Keratinocyte (primary cell): ENCODE data around the gene TENM4. TPM values are rescaled to one million over a fixed set of nuclear protein-coding genes. Genes with fewer than 3 reads are reported as not detected.
A peak's percentile ranks its signal among the peaks of the same experiment; 100 is the strongest.

Experiments used
- DNase-seq: peaks from one replicate; pipeline ENCODE4 v3.0.0-alpha.2; 2011; ENCODE audit warnings: low read depth, missing footprints, low spot score
- FAIRE-seq: peaks from 2 replicates; lab custom pipeline; 2011; peaks lifted over from hg19 to GRCh38; lab: Jason Lieb, UNC
- H2AFZ ChIP-seq: 2 replicates; pipeline ENCODE4 v1.6.0; 2012; ENCODE audit warnings: low read length, control low read depth, inconsistent platforms; ENCODE audit not compliant: control insufficient read depth
- H3K27ac ChIP-seq: 2 replicates; pipeline ENCODE4 v1.5.1; 2011; ENCODE audit warnings: low read length; ENCODE audit not compliant: control insufficient read depth, insufficient read depth
- H3K27me3 ChIP-seq: 3 replicates; pipeline ENCODE4 v1.6.0; 2011; ENCODE audit warnings: low read length; ENCODE audit not compliant: control insufficient read depth, insufficient read depth; ENCODE audit errors: extremely low read depth
- H3K36me3 ChIP-seq, 2 experiments: 2 replicates in 1 of 2; 3 replicates in 1 of 2; pipeline ENCODE4 v1.5.1; 2011; ENCODE audit warnings: low read length in 2 of 2, mild to moderate bottlenecking in 1 of 2; ENCODE audit not compliant: control insufficient read depth in 2 of 2, insufficient read depth in 2 of 2; ENCODE audit errors: extremely low read depth in 1 of 2
- H3K4me1 ChIP-seq: 3 replicates; pipeline ENCODE4 v1.5.1; 2011; ENCODE audit warnings: low read length; ENCODE audit not compliant: control insufficient read depth, insufficient read depth; ENCODE audit errors: extremely low read depth
- H3K4me2 ChIP-seq: 3 replicates; pipeline ENCODE4 v1.6.0; 2011; ENCODE audit warnings: low read depth, low read length; ENCODE audit not compliant: control insufficient read depth, insufficient read depth; ENCODE audit errors: extremely low read depth
- H3K4me3 ChIP-seq, 3 experiments: fragments of 200-600 bp in 1 of 3; sonication (generic) in 1 of 3; 2 replicates in 2 of 3; 3 replicates in 1 of 3; pipeline ENCODE4 v1.5.1; 2011 to 2016; ENCODE audit warnings: low read length in 3 of 3, mild to moderate bottlenecking in 3 of 3, control low read depth in 2 of 3, inconsistent platforms in 1 of 3, low read depth in 1 of 3, mixed read lengths in 1 of 3, mixed run types in 1 of 3, moderate library complexity in 1 of 3; ENCODE audit not compliant: control insufficient read depth in 2 of 3, insufficient read depth in 2 of 3; ENCODE audit errors: extremely low read depth in 1 of 3
- H3K79me2 ChIP-seq: 2 replicates; pipeline ENCODE4 v1.6.0; 2012; ENCODE audit warnings: low read length; ENCODE audit not compliant: control insufficient read depth, insufficient read depth
- H3K9ac ChIP-seq: 3 replicates; pipeline ENCODE4 v1.6.0; 2011; ENCODE audit warnings: low read length; ENCODE audit not compliant: control insufficient read depth, insufficient read depth; ENCODE audit errors: extremely low read depth
- H3K9me1 ChIP-seq: 3 replicates; pipeline ENCODE4 v1.6.0; 2011; ENCODE audit warnings: low read length; ENCODE audit not compliant: control insufficient read depth, insufficient read depth; ENCODE audit errors: extremely low read depth
- H3K9me3 ChIP-seq: 2 replicates; pipeline ENCODE4 v1.5.1; 2012; ENCODE audit warnings: low read depth, low read length; ENCODE audit not compliant: control insufficient read depth
- H4K20me1 ChIP-seq: 3 replicates; pipeline ENCODE4 v1.6.0; 2011; ENCODE audit warnings: low read length; ENCODE audit not compliant: control insufficient read depth, insufficient read depth; ENCODE audit errors: extremely low read depth
- EZH2 ChIP-seq: IDR thresholded peaks from one replicate; pipeline ENCODE4 v1.6.1; 2012; ENCODE audit warnings: inconsistent platforms, mild to moderate bottlenecking, low read length, moderate library complexity
- dilution Hi-C: fragments of 300-500 bp; cut with MboI; formaldehyde crosslinking; loops from one replicate; pipeline ENCODE4 v1.7.0; 2020; ENCODE audit warnings: low sequenced_read_pairs; ENCODE audit not compliant: extremely low pct_ligation_motif_present
- polyA plus RNA-seq, 5 experiments: library from polyadenylated mRNA; depleted of rRNA in 3 of 5; stranded (reverse) in 3 of 5; stranded (forward) in 1 of 5; unstranded in 1 of 5; fragments of >200 nt; gene quantifications; 1 replicate in 1 of 5; 2 replicates in 3 of 5; 3 replicates in 1 of 5; pipeline versions ENCODE4 v1.2.1 to v1.2.3, GENCODE V29; 2011 to 2012; ENCODE audit warnings: missing spikeins in 2 of 5, low read depth in 1 of 5, low replicate concordance in 1 of 5
- TF ChIP-seq, protein P1 (sequence below), 3 experiments: IDR thresholded peaks in 1 of 3; conservative IDR thresholded peaks in 1 of 3; optimal IDR thresholded peaks in 1 of 3; 2 replicates in 2 of 3; 3 replicates in 1 of 3; pipeline versions ENCODE3 to v1.5.1; 2011; ENCODE audit warnings: low read length in 3 of 3, mild to moderate bottlenecking in 3 of 3, moderate library complexity in 2 of 3, control low read depth in 1 of 3, inconsistent platforms in 1 of 3; ENCODE audit not compliant: insufficient read depth in 2 of 3; ENCODE audit errors: extremely low read depth in 1 of 3

Gene TENM4
- polyA plus RNA-seq, 1 donor (not counting 4 experiments of a cell fraction or from before 2014, with no cell fraction given), result 3.5 TPM

DNA sequence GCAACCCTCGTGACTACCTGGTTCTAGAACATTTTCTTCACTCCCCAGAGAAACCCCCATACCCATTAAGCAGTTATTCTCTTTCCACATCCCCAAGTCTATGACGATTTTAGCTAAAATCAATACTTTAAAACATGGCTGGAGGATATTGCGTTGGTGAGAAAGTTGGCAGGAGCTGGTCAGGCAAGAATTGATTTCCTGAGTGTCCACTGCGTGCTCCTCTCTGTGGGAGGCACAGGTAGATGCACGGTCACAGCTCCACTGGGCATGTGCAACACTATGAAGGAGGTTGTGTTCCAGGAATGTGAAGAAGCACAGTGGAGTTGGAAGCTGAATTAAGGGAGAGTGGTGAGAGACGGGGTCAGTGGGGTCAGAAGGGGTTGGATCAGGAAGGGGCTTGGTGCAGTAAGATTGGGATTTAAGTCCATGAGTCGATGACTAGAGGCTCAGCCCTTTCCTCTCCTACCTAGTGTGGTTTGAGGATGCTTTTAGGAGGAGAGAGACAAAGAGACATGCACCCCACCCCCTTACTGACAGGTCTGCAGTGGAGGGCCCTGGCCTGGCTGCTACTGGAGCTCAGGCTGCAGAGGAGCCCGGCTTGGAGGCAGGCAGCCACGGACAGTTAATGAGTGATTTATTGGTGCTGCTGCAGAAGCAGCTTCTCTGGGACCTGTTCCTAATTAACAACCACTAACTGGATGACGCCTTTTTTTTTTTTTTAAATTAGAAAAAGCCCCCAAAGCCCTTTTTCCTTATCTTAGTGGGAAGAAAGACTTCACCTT is 395.6 kb downstream of the TENM4 start:
- dilution Hi-C loops, result no loop called here
- Histone ChIP-seq H3K4me2 (peak overlapping the region; percentile 26), H3K27me3 (no peaks in the 10 kb centered on the region), H3K9me1 (no peaks in the 10 kb centered on the region), H4K20me1 (no peaks in the 10 kb centered on the region), H3K36me3 (no peaks in the 10 kb centered on the region), H3K9ac (no peak overlapping the region), H2AFZ (no peak overlapping the region), H3K79me2 (no peaks in the 10 kb centered on the region), H3K9me3 (no peaks in the 10 kb centered on the region), H3K27ac (no peak overlapping the region), H3K4me3 (no peak overlapping the region), H3K4me1 (peaks cover 40% of the 10 kb centered on the region)
- DNase-seq (no peak), FAIRE-seq (no peak)
- TF ChIP-seq EZH2, result no peak
- TF ChIP-seq, protein P1, sequence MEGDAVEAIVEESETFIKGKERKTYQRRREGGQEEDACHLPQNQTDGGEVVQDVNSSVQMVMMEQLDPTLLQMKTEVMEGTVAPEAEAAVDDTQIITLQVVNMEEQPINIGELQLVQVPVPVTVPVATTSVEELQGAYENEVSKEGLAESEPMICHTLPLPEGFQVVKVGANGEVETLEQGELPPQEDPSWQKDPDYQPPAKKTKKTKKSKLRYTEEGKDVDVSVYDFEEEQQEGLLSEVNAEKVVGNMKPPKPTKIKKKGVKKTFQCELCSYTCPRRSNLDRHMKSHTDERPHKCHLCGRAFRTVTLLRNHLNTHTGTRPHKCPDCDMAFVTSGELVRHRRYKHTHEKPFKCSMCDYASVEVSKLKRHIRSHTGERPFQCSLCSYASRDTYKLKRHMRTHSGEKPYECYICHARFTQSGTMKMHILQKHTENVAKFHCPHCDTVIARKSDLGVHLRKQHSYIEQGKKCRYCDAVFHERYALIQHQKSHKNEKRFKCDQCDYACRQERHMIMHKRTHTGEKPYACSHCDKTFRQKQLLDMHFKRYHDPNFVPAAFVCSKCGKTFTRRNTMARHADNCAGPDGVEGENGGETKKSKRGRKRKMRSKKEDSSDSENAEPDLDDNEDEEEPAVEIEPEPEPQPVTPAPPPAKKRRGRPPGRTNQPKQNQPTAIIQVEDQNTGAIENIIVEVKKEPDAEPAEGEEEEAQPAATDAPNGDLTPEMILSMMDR (optimal IDR thresholded peaks at IDR 0.05 in 1 of 3, IDR thresholded peaks at IDR 0.05 in 1 of 3, conservative IDR thresholded peaks at IDR 0.05 in 1 of 3; ENCODE audit: extremely low read depth in 1 of 3, insufficient read depth in 2 of 3, low read length in 3 of 3), result no peak

DNA sequence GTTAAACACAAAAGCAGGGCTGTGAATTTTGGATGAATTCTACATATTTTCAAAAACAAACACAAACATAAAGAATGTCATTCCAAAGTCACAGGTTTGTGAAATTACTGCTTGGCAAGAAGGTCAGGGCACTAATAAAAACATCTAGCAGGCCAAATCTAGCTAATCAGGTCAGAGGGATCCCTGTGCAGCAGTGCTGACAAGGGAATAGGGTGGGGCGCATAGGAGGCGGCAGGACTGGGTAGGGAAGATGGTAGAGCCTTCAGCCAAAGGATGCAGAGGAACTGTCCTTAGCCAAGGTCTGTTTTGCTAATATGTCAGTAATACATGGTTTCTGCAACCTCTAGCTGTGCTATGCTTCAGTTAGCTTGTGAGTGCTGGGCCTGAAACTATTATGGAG is 396.6 kb downstream of the TENM4 start:
- Histone ChIP-seq H3K27me3 (no peaks in the 10 kb centered on the region), H3K9ac (no peak overlapping the region), H3K4me1 (peaks cover 40% of the 10 kb centered on the region), H3K36me3 (no peaks in the 10 kb centered on the region), H4K20me1 (no peaks in the 10 kb centered on the region), H3K27ac (no peak overlapping the region), H2AFZ (no peak overlapping the region), H3K9me1 (no peaks in the 10 kb centered on the region), H3K4me3 (no peak overlapping the region), H3K9me3 (no peaks in the 10 kb centered on the region), H3K4me2 (no peak overlapping the region), H3K79me2 (no peaks in the 10 kb centered on the region)
- dilution Hi-C loops, result no loop called here
- TF ChIP-seq, protein P1 (optimal IDR thresholded peaks at IDR 0.05 in 1 of 3, IDR thresholded peaks at IDR 0.05 in 1 of 3, conservative IDR thresholded peaks at IDR 0.05 in 1 of 3; ENCODE audit: extremely low read depth in 1 of 3, insufficient read depth in 2 of 3, low read length in 3 of 3), result no peak
- TF ChIP-seq EZH2, result no peak
- FAIRE-seq (no peak), DNase-seq (no peak)
